ENCODE measurements around the gene WDR76.

Gene WDR76

DNA sequence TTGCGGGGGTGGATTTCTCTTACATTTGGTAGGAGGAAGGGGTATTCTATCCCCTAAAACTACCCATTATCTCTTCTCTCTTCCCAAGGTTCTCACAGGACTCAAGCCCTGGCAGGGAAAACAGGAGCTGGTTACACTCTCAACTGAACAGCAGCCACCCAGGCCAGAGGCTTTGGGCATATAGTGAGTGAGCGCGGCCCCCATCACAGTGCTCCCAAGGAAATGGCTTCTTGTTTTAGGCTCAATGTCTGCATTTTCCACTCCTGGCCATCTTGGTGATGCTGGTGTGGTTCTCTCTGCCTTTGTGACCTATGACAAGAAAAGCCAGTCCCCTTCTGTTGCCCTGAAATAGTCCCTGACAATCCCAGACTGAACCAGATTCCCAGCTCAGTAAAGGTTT is 50.1 kb downstream of the WDR76 start:
- TF ChIP-seq, protein P1, sequence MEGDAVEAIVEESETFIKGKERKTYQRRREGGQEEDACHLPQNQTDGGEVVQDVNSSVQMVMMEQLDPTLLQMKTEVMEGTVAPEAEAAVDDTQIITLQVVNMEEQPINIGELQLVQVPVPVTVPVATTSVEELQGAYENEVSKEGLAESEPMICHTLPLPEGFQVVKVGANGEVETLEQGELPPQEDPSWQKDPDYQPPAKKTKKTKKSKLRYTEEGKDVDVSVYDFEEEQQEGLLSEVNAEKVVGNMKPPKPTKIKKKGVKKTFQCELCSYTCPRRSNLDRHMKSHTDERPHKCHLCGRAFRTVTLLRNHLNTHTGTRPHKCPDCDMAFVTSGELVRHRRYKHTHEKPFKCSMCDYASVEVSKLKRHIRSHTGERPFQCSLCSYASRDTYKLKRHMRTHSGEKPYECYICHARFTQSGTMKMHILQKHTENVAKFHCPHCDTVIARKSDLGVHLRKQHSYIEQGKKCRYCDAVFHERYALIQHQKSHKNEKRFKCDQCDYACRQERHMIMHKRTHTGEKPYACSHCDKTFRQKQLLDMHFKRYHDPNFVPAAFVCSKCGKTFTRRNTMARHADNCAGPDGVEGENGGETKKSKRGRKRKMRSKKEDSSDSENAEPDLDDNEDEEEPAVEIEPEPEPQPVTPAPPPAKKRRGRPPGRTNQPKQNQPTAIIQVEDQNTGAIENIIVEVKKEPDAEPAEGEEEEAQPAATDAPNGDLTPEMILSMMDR (IDR thresholded peaks at IDR 0.05; ENCODE audit: insufficient read depth, missing control alignments): no peak
- FAIRE-seq (no peak), DNase-seq (ENCODE audit: insufficient read length, low spot score) (no peak)

DNA sequence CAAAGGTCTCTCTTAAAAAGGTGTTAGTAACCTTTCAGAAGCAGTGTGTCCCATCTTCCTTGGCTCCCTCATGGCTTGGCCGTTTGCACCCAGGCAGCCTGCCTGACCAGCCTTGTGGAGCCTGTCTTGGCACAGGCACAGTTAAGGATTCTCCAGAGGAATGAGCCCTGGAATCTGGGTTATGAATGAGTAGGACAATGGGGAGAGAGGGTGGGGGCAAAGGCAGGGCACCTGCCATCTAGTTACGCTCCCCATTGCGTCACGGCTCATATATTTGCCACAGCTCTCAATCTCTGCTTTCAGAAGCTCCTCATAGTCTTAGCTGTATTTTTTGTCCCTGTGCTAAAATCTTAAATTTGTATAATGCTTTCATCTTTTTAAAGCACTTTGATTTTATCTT is 50.6 kb downstream of the WDR76 start:
- FAIRE-seq (no peak), DNase-seq (ENCODE audit: insufficient read length, low spot score) (no peak)
- TF ChIP-seq, protein P1 (IDR thresholded peaks at IDR 0.05; ENCODE audit: insufficient read depth, missing control alignments): no peak

DNA sequence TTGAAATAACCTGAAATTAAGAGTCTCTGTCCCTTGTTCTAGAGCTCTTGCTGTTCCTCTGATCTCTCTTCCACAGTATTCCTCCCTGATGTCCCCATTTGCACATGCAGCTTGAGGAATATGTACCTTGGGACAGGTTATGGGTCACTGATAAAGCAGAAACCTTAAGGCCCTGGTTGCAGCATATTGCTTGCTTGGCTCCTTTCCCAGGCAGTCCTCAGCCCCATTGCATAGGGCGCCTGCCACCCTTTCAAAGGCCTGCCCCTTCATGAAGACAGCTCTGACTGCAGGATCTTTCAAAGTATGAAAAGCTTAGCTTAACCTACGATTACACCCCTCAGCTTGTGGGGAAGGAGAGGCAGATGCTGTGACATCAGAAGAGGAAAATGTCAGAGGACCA is 51.6 kb downstream of the WDR76 start:
- no peak for FAIRE-seq
- TF ChIP-seq, protein P1 (IDR thresholded peaks at IDR 0.05; ENCODE audit: insufficient read depth, missing control alignments): no peak
- no peak for DNase-seq (ENCODE audit: insufficient read length, low spot score)

DNA sequence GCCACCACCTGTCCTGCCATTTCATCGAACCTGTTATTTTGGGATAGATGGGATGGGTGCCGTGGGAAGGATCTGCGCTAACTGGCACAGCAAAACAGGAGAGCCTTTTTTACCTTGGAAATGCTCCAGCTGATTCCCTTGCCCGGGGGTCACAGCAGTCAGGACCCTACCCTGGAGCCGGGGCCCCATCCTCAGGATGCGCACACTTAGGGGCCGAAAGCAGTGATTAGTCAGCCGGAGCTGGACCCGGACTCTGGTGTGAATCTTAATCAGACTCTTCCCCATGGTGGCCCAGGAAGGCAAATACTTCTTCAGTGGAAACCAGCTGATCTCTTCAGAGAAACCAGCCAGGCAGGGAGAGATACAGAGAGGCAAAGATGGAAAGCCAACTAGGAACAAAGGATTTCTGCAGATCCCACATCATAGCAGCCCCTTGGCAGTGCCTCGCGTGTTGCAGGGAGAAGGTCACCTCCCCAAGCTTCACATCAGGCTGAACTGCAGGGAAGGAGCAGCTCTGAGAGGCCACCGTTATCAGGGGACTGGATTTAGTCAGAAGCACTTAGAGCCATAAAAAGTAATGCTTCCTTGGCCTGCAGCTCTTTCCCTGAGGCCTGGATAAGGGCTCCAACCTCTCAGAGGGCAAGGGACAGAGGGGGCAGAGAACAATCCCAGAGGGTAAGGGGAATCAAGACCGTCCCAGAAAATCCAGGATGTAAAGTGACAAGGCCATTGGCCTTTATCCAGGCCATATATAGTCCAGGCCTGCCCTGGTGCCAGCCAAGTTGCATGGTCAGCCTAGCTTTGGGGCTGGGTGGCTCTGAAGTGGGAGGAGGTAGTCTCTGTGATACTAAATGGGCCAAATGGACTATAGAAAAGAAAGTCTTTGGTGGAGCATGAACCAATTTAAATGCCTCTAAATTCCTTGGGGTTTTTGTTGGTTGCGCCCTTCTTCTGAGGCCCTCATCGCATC is 52.9 kb downstream of the WDR76 start:
- TF ChIP-seq, protein P1 (IDR thresholded peaks at IDR 0.05; ENCODE audit: insufficient read depth, missing control alignments): no peak
- DNase-seq (ENCODE audit: insufficient read length, low spot score) (no peak), FAIRE-seq (no peak)

DNA sequence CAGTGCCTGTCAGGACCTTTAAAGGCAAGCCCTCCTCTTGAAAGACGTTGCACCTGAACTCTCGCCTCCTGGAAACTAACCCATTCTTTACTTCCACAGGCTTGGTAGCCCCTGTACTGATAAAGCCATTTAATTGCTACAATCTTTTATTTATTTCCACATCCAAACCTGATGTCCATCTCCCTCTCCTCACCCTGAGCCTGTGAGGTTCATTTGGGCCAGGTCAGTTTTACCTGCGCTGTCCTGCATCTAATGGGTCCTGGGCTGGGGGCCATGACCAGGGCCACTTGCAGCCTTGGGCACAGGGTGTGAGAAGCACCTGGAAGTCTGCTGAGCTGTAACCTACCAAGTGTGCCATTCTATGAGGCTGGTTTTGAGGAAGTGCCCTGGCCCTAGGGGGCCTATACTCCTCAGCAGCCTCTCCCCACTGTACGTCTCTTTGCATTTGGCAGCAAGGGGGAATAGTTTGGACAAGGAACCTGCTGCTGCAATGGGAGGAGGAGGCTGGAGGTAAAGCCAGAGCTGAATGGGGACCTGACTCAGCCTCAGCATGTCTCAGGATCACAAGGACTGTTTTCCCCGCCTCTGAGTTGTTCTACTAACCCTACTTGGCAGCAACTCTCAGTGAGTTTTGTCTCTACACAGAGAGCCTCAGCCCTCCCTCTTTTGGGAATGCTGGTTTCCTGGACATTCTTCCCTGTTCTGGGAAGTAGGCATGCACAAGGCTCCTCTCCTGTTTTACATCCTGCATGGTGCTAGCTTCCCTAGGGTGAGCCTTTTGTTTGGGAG is 53.8 kb downstream of the WDR76 start:
- FAIRE-seq (no peak), DNase-seq (ENCODE audit: insufficient read length, low spot score) (no peak)
- TF ChIP-seq, protein P1 (IDR thresholded peaks at IDR 0.05; ENCODE audit: insufficient read depth, missing control alignments): no peak

DNA sequence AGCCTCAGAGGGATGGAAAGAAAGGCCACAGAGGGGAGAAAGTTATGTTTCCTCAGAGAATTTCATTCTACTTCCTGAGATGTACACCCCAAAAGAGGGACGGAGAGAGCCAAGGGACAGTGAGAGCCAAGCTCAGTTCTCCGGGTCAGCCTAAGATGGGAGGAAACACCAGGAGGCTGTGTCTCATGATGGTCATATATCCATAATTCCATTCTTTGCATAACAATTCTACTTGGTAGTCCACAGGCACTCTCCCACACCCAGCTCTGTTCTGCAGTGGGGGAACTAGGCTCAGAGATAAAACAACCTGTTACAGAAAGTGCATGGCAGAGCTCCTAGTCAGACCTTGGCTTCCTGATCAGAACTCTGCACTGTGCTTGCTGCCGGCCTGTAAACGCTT is 54.4 kb downstream of the WDR76 start:
- DNase-seq (ENCODE audit: insufficient read length, low spot score): no peak
- FAIRE-seq: no peak
- TF ChIP-seq, protein P1 (IDR thresholded peaks at IDR 0.05; ENCODE audit: insufficient read depth, missing control alignments): no peak
